Osteoblast (primary cell): Measurements from ENCODE around the gene AGBL1. TPM values are rescaled to one million over a fixed set of nuclear protein-coding genes. Genes with fewer than 3 reads are reported as not detected.

Source experiments
- DNase-seq: peaks from one replicate; pipeline ENCODE4 v3.0.0; 2011; ENCODE audit warnings: low spot score, mixed read lengths; ENCODE audit not compliant: insufficient read length; ENCODE audit errors: missing footprints
- H2AFZ ChIP-seq: 2 replicates; pipeline ENCODE4 v1.6.0; 2011; ENCODE audit warnings: mild to moderate bottlenecking, low read length
- H3K27ac ChIP-seq: 2 replicates; pipeline ENCODE4 v1.5.1; 2011; ENCODE audit warnings: mild to moderate bottlenecking, low read depth, low read length, moderate library complexity
- H3K27me3 ChIP-seq: 2 replicates; pipeline ENCODE4 v1.6.0; 2012; ENCODE audit warnings: mild to moderate bottlenecking, control low read depth, inconsistent platforms, low read length, moderate library complexity; ENCODE audit not compliant: insufficient read depth
- H3K36me3 ChIP-seq: 2 replicates; pipeline ENCODE4 v1.5.1; 2011; ENCODE audit warnings: mild to moderate bottlenecking, low read length, control low read depth, moderate library complexity; ENCODE audit not compliant: insufficient read depth
- H3K4me1 ChIP-seq: 2 replicates; pipeline ENCODE4 v1.5.1; 2011; ENCODE audit warnings: mild to moderate bottlenecking, low read length, control low read depth, moderate library complexity; ENCODE audit not compliant: insufficient read depth
- H3K4me2 ChIP-seq: 2 replicates; pipeline ENCODE4 v1.6.0; 2011; ENCODE audit warnings: mild to moderate bottlenecking, low read length; ENCODE audit not compliant: insufficient read depth
- H3K4me3 ChIP-seq: fragments of 200-600 bp; sonication (generic); 3 replicates; pipeline ENCODE4 v1.5.1; 2012; ENCODE audit warnings: mild to moderate bottlenecking, low read length, inconsistent platforms; ENCODE audit not compliant: insufficient read depth
- H3K79me2 ChIP-seq: 2 replicates; pipeline ENCODE4 v1.6.0; 2012; ENCODE audit warnings: mild to moderate bottlenecking, low read length, control low read depth, inconsistent platforms; ENCODE audit not compliant: insufficient read depth
- H3K9me3 ChIP-seq: 2 replicates; pipeline ENCODE4 v1.5.1; 2011; ENCODE audit warnings: low read depth, low read length, control low read depth
- H4K20me1 ChIP-seq: 2 replicates; pipeline ENCODE4 v1.6.0; 2012; ENCODE audit warnings: mild to moderate bottlenecking, low read length, control low read depth; ENCODE audit not compliant: insufficient read depth
- total RNA-seq: library from RNA; depleted of rRNA; stranded (reverse); fragments of >200 nt; gene quantifications from 2 replicates; pipeline ENCODE4 v1.2.3, GENCODE V29; 2012
- TF ChIP-seq, protein P1 (sequence below): IDR thresholded peaks from 2 replicates; pipeline ENCODE4 v1.5.1; 2011; ENCODE audit warnings: mild to moderate bottlenecking, low read depth, low read length, moderate library complexity; ENCODE audit errors: extremely low read depth

The AGBL1 gene
- total RNA-seq, 1 donor = not detected

DNA sequence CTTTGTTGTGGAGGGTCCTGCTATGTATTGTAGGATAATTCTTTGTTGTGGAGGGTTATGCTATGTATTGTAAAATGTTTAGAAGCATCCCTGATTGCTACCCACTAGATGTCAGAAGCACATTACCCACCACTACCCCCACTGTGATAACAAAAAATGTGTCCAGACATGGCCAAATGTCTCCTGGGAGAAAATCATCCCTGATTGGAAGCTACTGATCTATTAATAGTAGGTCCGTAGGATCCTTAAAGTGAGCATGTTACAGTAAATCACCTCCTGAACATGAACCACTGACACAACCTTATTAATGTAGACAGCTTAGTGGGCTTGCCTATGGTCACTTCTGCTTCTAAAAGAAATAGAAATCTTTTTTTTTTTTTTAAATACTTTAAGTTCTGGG, 884.6 kb downstream of the AGBL1 start:
- H4K20me1 ChIP-seq = no peaks in the 10 kb centered on the region
- no peak overlapping the region for H2AFZ ChIP-seq
- H3K27me3 ChIP-seq = no peaks in the 10 kb centered on the region
- TF ChIP-seq, protein P1, sequence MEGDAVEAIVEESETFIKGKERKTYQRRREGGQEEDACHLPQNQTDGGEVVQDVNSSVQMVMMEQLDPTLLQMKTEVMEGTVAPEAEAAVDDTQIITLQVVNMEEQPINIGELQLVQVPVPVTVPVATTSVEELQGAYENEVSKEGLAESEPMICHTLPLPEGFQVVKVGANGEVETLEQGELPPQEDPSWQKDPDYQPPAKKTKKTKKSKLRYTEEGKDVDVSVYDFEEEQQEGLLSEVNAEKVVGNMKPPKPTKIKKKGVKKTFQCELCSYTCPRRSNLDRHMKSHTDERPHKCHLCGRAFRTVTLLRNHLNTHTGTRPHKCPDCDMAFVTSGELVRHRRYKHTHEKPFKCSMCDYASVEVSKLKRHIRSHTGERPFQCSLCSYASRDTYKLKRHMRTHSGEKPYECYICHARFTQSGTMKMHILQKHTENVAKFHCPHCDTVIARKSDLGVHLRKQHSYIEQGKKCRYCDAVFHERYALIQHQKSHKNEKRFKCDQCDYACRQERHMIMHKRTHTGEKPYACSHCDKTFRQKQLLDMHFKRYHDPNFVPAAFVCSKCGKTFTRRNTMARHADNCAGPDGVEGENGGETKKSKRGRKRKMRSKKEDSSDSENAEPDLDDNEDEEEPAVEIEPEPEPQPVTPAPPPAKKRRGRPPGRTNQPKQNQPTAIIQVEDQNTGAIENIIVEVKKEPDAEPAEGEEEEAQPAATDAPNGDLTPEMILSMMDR = no peak
- H3K36me3 ChIP-seq = no peaks in the 10 kb centered on the region
- no peak for DNase-seq
- H3K79me2 ChIP-seq = no peaks in the 10 kb centered on the region
- no peak overlapping the region for H3K4me3 ChIP-seq
- H3K9me3 ChIP-seq = no peaks in the 10 kb centered on the region
- H3K4me2 ChIP-seq = no peak overlapping the region
- H3K27ac ChIP-seq = no peak overlapping the region
- no peaks in the 10 kb centered on the region for H3K4me1 ChIP-seq

DNA sequence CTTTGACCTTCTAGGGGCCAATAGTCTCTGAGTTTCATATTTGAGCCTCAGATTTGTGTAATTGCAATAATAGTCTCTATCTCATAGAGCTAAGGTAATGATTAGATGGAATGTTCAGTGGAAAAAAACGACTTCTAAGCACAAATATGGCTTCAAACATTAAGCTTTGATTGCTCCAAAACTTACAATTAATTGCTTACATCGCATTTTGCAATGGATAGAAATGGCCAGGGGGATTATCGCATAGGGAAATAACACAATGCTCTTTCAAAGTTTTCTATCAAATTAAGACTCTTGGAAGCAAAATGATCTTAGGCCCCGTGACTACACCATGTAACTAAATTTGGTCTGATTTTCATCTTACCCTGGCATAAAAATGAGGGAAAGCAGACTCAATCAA, 888.6 kb downstream of the AGBL1 start:
- TF ChIP-seq, protein P1 = no peak
- Histone ChIP-seq H3K79me2 (no peaks in the 10 kb centered on the region), H3K9me3 (no peaks in the 10 kb centered on the region), H2AFZ (no peak overlapping the region), H3K4me2 (no peak overlapping the region), H3K4me3 (no peak overlapping the region), H3K4me1 (no peaks in the 10 kb centered on the region), H3K27me3 (no peaks in the 10 kb centered on the region), H3K27ac (no peak overlapping the region), H3K36me3 (no peaks in the 10 kb centered on the region), H4K20me1 (no peaks in the 10 kb centered on the region)
- no peak for DNase-seq

- no peaks in the 10 kb centered on the region for H3K9me3 ChIP-seq
- H2AFZ ChIP-seq = no peak overlapping the region
- H3K4me3 ChIP-seq = no peak overlapping the region
- H3K4me2 ChIP-seq = no peak overlapping the region
- H3K27me3 ChIP-seq = no peaks in the 10 kb centered on the region
- H4K20me1 ChIP-seq = no peaks in the 10 kb centered on the region
- no peak overlapping the region for H3K27ac ChIP-seq
- TF ChIP-seq, protein P1 = no peak
- no peaks in the 10 kb centered on the region for H3K4me1 ChIP-seq
- no peaks in the 10 kb centered on the region for H3K79me2 ChIP-seq
- DNase-seq = no peak
- H3K36me3 ChIP-seq = no peaks in the 10 kb centered on the region
Measured at GRCh38 chr15:86969364-86969763, 889.7 kb downstream of the AGBL1 start.

GRCh38 chr15:86973284-86973844, 893.7 kb downstream of the AGBL1 start:
- no peak overlapping the region for H3K27ac ChIP-seq
- no peaks in the 10 kb centered on the region for H3K27me3 ChIP-seq
- H3K4me2 ChIP-seq = no peak overlapping the region
- no peak for DNase-seq
- H4K20me1 ChIP-seq = no peaks in the 10 kb centered on the region
- no peaks in the 10 kb centered on the region for H3K9me3 ChIP-seq
- TF ChIP-seq, protein P1 = no peak
- H3K4me3 ChIP-seq = no peak overlapping the region
- H2AFZ ChIP-seq = no peak overlapping the region
- no peaks in the 10 kb centered on the region for H3K36me3 ChIP-seq
- no peaks in the 10 kb centered on the region for H3K79me2 ChIP-seq
- no peaks in the 10 kb centered on the region for H3K4me1 ChIP-seq
